ENCODE measurements around the gene ABCA1.

DNA sequence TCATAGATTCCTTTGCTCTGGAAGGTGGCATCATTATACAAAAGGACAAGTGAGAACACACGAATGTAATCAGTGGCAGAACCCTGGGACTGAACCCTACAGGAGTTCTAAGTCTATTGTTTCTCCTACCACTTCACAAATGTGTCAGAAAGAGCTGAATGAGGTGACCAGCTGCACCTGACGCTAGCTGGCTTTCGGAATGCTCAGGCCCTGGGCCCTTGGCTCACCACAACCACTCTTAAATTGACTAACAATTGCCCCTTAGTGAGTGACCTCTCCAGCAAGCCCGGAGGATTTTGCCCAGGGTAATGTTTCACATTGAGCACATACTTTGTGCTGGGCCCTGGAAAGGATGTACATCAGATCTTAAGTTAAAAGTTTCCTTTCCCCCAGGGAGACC lies 41.2 kb upstream of the ABCA1 start:
- TF ChIP-seq, protein P1, sequence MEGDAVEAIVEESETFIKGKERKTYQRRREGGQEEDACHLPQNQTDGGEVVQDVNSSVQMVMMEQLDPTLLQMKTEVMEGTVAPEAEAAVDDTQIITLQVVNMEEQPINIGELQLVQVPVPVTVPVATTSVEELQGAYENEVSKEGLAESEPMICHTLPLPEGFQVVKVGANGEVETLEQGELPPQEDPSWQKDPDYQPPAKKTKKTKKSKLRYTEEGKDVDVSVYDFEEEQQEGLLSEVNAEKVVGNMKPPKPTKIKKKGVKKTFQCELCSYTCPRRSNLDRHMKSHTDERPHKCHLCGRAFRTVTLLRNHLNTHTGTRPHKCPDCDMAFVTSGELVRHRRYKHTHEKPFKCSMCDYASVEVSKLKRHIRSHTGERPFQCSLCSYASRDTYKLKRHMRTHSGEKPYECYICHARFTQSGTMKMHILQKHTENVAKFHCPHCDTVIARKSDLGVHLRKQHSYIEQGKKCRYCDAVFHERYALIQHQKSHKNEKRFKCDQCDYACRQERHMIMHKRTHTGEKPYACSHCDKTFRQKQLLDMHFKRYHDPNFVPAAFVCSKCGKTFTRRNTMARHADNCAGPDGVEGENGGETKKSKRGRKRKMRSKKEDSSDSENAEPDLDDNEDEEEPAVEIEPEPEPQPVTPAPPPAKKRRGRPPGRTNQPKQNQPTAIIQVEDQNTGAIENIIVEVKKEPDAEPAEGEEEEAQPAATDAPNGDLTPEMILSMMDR (IDR thresholded peaks at IDR 0.05) = no peak
- no peak for TF ChIP-seq POLR2A (IDR thresholded peaks at IDR 0.05)

Data from vagina (tissue), 2 donors.